K562 (cell line): Measurements from ENCODE around the gene TCF15. TPM values are rescaled to one million over a fixed set of nuclear protein-coding genes. Genes with fewer than 3 reads are reported as not detected.

Source experiments
- ATAC-seq: fragments of 200-7000 bp; cut with Tn5 transposase; 3 replicates; pipeline ENCODE4 v1.9.1; 2020; ENCODE audit warnings: moderate library complexity
- BruUV-seq: library from RNA; stranded (reverse); fragments of 400-500 nt; replicated peaks from 2 replicates; lab custom pipeline; 2021; lab: Mats Ljungman, UMichigan
- CTCF ChIA-PET: fragments of 300-600 bp; formaldehyde crosslinking; extraction: SDS; loops from one replicate; lab custom pipeline; 2021; ENCODE audit warnings: low intra/inter-chr PET ratio; lab: Yijun Ruan, JAX
- POLR2A ChIA-PET: fragments of 300-600, 350-650 bp; sonication (Branson Sonifier 250); formaldehyde crosslinking; extraction: SDS; loops from one replicate; lab custom pipeline; 2021; ENCODE audit warnings: antibody characterized with exemption, inconsistent platforms; lab: Yijun Ruan, JAX
- DNase-seq, 4 experiments: peaks; one replicate each; pipeline versions ENCODE4 v3.0.0 to v3.0.0-alpha.2; 2011 to 2018; ENCODE audit warnings: low spot score in 3 of 4, mixed read lengths in 3 of 4; ENCODE audit errors: extremely low read depth in 1 of 4
- FAIRE-seq: peaks from 2 replicates; lab custom pipeline; 2011; peaks lifted over from hg19 to GRCh38; lab: Jason Lieb, UNC
- H2AFZ ChIP-seq: 2 replicates; pipeline ENCODE4 v1.6.0; 2011; ENCODE audit warnings: low read depth, low read length, control low read depth, inconsistent platforms
- H3K27ac ChIP-seq: fragments of 200-600 bp; 3 replicates; pipeline ENCODE4 v1.8.0; 2011; ENCODE audit warnings: low read depth, mild to moderate bottlenecking, control low read depth, inconsistent platforms, low read length, moderate library complexity, mixed read lengths; ENCODE audit errors: extremely low read depth
- H3K27me3 ChIP-seq, 2 experiments: fragments of 300-600 bp in 1 of 2; 2 replicates in 1 of 2; 3 replicates in 1 of 2; pipeline versions ENCODE4 v1.6.0 to v1.8.0; 2011; ENCODE audit warnings: inconsistent platforms in 2 of 2, low read length in 2 of 2, mild to moderate bottlenecking in 1 of 2, mixed read lengths in 1 of 2, moderate library complexity in 1 of 2; ENCODE audit not compliant: control insufficient read depth in 2 of 2, insufficient read depth in 2 of 2
- H3K36me3 ChIP-seq: fragments of 300-600 bp; 3 replicates; pipeline ENCODE4 v1.8.0; 2011; ENCODE audit warnings: mild to moderate bottlenecking, low read length, inconsistent platforms; ENCODE audit not compliant: control insufficient read depth, insufficient read depth
- H3K4me1 ChIP-seq, 2 experiments: fragments of 200-600 bp in 1 of 2; replicated peaks in 1 of 2; 2 replicates in 1 of 2; 3 replicates in 1 of 2; pipeline versions ENCODE4 v1.5.1 to v1.8.0; 2011; ENCODE audit warnings: inconsistent platforms in 2 of 2, low read length in 2 of 2, mild to moderate bottlenecking in 1 of 2, mixed read lengths in 1 of 2, moderate library complexity in 1 of 2; ENCODE audit not compliant: control insufficient read depth in 2 of 2, insufficient read depth in 2 of 2
- H3K4me2 ChIP-seq: 2 replicates; pipeline ENCODE4 v1.6.1; 2011; ENCODE audit warnings: low read length, control low read depth, inconsistent platforms, mixed read lengths; ENCODE audit not compliant: insufficient read depth
- H3K4me3 ChIP-seq: fragments of 200-600 bp; sonication (generic), shearing (Covaris generic); 2 replicates; pipeline ENCODE4 v1.5.1; 2016; ENCODE audit warnings: control low read depth, inconsistent platforms
- H3K79me2 ChIP-seq: fragments of 200-600 bp; 3 replicates; pipeline ENCODE4 v1.8.0; 2011; ENCODE audit warnings: low read length, inconsistent platforms; ENCODE audit not compliant: control insufficient read depth, insufficient read depth
- H3K9ac ChIP-seq, 2 experiments: 2 replicates each; pipeline versions ENCODE4 v1.6.0 to v1.6.1; 2011; ENCODE audit warnings: low read depth in 2 of 2, low read length in 2 of 2, control low read depth in 1 of 2, inconsistent platforms in 1 of 2, mild to moderate bottlenecking in 1 of 2, mixed read lengths in 1 of 2; ENCODE audit not compliant: insufficient read depth in 1 of 2
- H3K9me1 ChIP-seq: one replicate; pipeline ENCODE4 v1.6.0; 2011; ENCODE audit warnings: inconsistent platforms, mild to moderate bottlenecking, low read length, moderate library complexity; ENCODE audit not compliant: control insufficient read depth, insufficient read depth
- H3K9me3 ChIP-seq: replicated peaks from 2 replicates; pipeline ENCODE4 v1.5.1; 2011; ENCODE audit warnings: low read depth, low read length, inconsistent platforms; ENCODE audit not compliant: control insufficient read depth, insufficient read depth
- H4K20me1 ChIP-seq: replicated peaks from 2 replicates; pipeline ENCODE4 v1.6.1; 2011; ENCODE audit warnings: low read length, inconsistent platforms, mixed read lengths; ENCODE audit not compliant: control insufficient read depth, insufficient read depth
- FOXP1 ChIP-seq: sonication (generic); formaldehyde crosslinking; IDR thresholded peaks from 2 replicates; pipeline ENCODE4 v1.8.0; 2022; ENCODE audit warnings: mild to moderate bottlenecking, missing genetic modification reagents
- GATA2 ChIP-seq: sonication (generic); formaldehyde crosslinking; IDR thresholded peaks from 2 replicates; pipeline ENCODE4 v1.4.0; 2020; ENCODE audit warnings: mild to moderate bottlenecking, missing genetic modification reagents
- ZKSCAN1 ChIP-seq: fragments of 150-350 bp; IDR thresholded peaks from 2 replicates; pipeline ENCODE4 v1.6.1; 2016; ENCODE audit warnings: low read depth, low read length
- WGBS: fragments of 100-300 bp; shearing (Covaris generic); methylation state at CpG from one replicate; pipeline ENCODE4 v1.1.6; 2016; ENCODE audit warnings: low coverage, mixed read lengths; ENCODE audit not compliant: insufficient coverage; ENCODE audit errors: missing lambda C conversion rate; 5-methylcytosine and 5-hydroxymethylcytosine counted together
- in situ Hi-C: fragments of 300-500 bp; cut with MboI; formaldehyde crosslinking; loops from 4 replicates; pipeline ENCODE4 v1.15.0; 2018; ENCODE audit warnings: inconsistent platforms, mixed read lengths
- intact Hi-C: fragments of 100-400 bp; cut with micrococcal nuclease; formaldehyde crosslinking; loops from 2 replicates; pipeline ENCODE4 v1.14.2; 2022
- polyA plus RNA-seq, 8 experiments: library from polyadenylated mRNA; depleted of rRNA in 4 of 8; stranded (reverse) in 5 of 8; unstranded in 3 of 8; fragments of >200 nt; fragmentation: Nextera tagmentation in 2 of 8; fragmentation: Illumina TruSeq in 1 of 8; extraction: Ambion mirVana in 2 of 8; extraction: Trizol in 1 of 8; gene quantifications; 2 replicates each; pipeline versions ENCODE4 v1.2.1 to v1.2.3, GENCODE V29; 2011 to 2014; ENCODE audit warnings: inconsistent platforms in 1 of 8, missing spikeins in 1 of 8
- total RNA-seq, 7 experiments: library from RNA; depleted of rRNA in 6 of 7; stranded (reverse); fragments of >200 nt in 6 of 7; fragmentation: Illumina TruSeq in 2 of 7; extraction: Trizol in 2 of 7; gene quantifications; 2 replicates each; pipeline versions ENCODE4 v1.2.1 to v1.2.3, GENCODE V29; 2011 to 2021; ENCODE audit warnings: low replicate concordance in 1 of 7
- TF ChIP-seq, protein P1 (sequence below): sonication (generic); formaldehyde crosslinking; IDR thresholded peaks from 2 replicates; pipeline ENCODE4 v1.8.0; 2022; ENCODE audit warnings: mild to moderate bottlenecking, missing genetic modification reagents

Gene TCF15
- total and polyA plus RNA-seq, 9 of the 15 experiments (the other 6 are each of a cell fraction or from before 2014, with no cell fraction given) = 0.04 to 5.0 (median 1.2) TPM

DNA sequence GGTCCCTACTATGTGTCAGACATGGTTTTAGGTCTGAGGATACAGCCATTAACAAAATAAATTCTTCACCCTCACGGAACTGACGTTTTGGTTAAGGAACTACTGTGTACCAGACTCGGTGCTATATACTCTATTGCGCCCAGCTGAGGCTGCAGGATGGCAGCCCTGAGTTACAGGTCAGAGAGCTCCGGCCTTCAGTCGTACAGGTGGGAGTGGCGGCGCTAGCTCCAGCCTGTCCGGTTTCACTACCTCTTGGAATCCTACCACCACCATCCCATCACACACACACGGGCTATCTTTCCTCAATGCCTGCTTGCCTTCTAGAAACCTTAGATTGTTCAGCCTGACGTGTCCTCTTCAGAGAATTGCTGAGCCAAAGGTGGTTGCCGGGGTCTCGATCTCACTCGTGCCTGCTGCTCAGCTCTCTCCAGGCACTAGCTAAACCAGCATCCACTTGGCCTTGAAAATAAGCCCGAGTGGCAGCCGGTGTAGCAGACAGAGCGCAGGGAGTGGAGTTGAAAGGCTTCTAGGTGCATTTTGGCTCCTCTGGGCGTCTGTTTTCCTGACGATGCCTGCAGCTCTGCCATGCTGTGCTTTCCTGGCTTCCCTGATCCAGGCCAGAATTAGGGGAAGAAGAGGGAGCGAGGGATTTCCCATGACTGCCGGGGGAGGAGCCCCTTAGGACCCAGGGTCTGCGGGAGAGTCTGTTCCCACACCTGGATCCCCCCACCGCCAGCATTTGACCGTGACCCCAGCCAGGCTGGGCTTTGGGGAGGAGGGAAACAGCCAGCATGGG, 1.1 kb upstream of the TCF15 start:
- H3K4me2 ChIP-seq = peak overlapping the region; percentile 12; the same call in 1 of the 2 replicates

More for the DNA sequence above, 1.1 kb upstream of the TCF15 start:
- in situ Hi-C loops = no loop called here
- BruUV-seq = no TSS peak
- intact Hi-C loops = no loop called here
- no peaks in the 10 kb centered on the region for H3K9me3 ChIP-seq
- H3K27me3 ChIP-seq = peaks cover 0 to 5% of the 10 kb centered on the region in 2 experiments; a peak in 2 of 5 replicates
- ChIA-PET POLR2A (interaction anchor here (0.6 to 0.7 kb wide), 2 partner anchors 18 to 26 kb away, joined by 3 read pairs; no protein-coding TSS in a partner anchor), CTCF (no interaction called here)
- H4K20me1 ChIP-seq = no peaks in the 10 kb centered on the region
- ATAC-seq (no peak), FAIRE-seq (peak; percentile 29), DNase-seq (no peak)
- H2AFZ ChIP-seq = peak overlapping the region; percentile 34; the same call in 1 of the 2 replicates
- no peak overlapping the region for H3K27ac ChIP-seq
- WGBS = 52% methylated on average over 21 of the region's 24 CpGs
- peak overlapping the region in 1 of 2 experiments; percentile 74; a peak in 2 of 4 replicates for H3K9ac ChIP-seq
- H3K79me2 ChIP-seq = peaks cover 7% of the 10 kb centered on the region; the same call in 2 of the 3 replicates
- H3K36me3 ChIP-seq = no peaks in the 10 kb centered on the region
- H3K4me3 ChIP-seq = no peak overlapping the region
- TF ChIP-seq, protein P1, sequence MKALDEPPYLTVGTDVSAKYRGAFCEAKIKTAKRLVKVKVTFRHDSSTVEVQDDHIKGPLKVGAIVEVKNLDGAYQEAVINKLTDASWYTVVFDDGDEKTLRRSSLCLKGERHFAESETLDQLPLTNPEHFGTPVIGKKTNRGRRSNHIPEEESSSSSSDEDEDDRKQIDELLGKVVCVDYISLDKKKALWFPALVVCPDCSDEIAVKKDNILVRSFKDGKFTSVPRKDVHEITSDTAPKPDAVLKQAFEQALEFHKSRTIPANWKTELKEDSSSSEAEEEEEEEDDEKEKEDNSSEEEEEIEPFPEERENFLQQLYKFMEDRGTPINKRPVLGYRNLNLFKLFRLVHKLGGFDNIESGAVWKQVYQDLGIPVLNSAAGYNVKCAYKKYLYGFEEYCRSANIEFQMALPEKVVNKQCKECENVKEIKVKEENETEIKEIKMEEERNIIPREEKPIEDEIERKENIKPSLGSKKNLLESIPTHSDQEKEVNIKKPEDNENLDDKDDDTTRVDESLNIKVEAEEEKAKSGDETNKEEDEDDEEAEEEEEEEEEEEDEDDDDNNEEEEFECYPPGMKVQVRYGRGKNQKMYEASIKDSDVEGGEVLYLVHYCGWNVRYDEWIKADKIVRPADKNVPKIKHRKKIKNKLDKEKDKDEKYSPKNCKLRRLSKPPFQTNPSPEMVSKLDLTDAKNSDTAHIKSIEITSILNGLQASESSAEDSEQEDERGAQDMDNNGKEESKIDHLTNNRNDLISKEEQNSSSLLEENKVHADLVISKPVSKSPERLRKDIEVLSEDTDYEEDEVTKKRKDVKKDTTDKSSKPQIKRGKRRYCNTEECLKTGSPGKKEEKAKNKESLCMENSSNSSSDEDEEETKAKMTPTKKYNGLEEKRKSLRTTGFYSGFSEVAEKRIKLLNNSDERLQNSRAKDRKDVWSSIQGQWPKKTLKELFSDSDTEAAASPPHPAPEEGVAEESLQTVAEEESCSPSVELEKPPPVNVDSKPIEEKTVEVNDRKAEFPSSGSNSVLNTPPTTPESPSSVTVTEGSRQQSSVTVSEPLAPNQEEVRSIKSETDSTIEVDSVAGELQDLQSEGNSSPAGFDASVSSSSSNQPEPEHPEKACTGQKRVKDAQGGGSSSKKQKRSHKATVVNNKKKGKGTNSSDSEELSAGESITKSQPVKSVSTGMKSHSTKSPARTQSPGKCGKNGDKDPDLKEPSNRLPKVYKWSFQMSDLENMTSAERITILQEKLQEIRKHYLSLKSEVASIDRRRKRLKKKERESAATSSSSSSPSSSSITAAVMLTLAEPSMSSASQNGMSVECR (CRISPR knock-in tag) = 0 out of 2 replicates have a peak, but pooled peaks have one; percentile 20
- TF ChIP-seq ZKSCAN1 (0 out of 2 replicates have a peak, but pooled peaks have one; percentile 46), GATA2 (CRISPR knock-in tag) (no peak), FOXP1 (CRISPR knock-in tag) (0 out of 2 replicates have a peak, but pooled peaks have one; percentile 25)
- no peaks in the 10 kb centered on the region for H3K9me1 ChIP-seq
- H3K4me1 ChIP-seq = peaks cover 6 to 29% of the 10 kb centered on the region in 2 experiments; a peak in 3 of 5 replicates
